Measurements from ENCODE around the gene AGO1.
"Not testable (repeated sequence)": the region's sequence is repeated elsewhere in the genome, so short reads cannot be mapped to it uniquely, and the experiment has no call there.

Gene AGO1

GRCh38 chr1:35925741-35926140 is 42.7 kb downstream of the AGO1 start:
- no peak for DNase-seq

DNA sequence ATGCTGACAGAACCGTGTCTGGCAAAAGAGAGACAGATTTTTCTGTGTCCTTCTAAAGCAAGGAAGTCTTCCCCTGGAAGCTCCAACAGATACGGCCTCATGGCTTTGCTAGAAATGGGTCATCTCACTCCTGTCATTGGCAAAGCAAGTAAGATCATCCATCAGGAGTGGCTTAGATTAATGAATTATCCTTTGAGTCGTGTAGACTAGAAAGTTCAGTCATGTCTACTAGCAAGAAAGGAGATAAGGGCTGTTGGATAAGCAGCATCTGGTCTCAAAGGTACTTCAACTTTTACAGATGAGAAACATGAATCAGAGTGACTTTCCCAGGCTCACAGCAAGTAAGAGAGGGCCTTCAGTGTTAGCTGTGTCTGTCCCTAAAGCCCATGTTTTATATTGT is 44.5 kb downstream of the AGO1 start:
- no peak for DNase-seq

DNA sequence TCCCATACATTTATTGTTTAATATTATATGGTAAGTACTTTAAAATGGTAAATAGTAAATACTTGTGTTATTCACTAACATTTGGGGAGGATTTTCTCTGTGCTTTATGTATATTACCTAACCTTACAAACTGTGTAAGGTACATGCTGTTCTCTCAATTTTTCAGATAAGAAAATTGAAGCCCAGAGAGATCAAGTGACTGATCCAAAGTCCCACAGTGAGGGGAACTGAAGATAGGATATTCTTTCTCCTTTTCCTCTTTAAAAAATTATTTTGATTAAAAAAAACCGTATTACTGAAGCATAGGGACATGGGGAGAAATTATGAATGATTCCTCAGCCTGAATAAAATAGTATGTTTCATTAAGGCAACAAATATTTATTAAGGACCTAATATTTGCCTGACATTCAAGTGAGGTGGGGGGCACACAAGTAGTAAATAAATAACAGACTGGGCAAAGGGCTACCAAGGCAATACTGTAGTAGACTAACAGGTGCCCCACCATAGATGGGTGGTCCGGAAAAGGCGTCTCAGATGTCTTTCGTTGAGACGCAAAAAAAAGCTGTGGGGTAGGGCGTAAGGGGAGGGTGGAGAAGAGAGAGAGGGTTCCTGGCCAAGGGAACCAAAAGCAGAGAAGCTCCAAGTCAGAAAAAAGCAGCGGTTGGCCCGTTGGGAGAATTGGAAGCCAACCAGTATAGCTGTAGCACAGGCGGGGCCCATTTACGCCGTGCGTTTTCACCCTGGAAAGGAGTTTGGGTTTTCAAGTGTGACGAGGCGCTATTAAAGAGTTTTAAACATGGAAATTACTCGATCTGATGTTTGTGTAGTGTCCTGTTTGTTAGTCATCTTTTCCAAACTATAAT is 47.0 kb downstream of the AGO1 start:
- no peak for DNase-seq

GRCh38 chr1:35930593-35931445 is 47.8 kb downstream of the AGO1 start, which contains the start of gene AGO3:
AGO3 (plus strand) TSS chr1:35931105; CDS start chr1:35931427, 322 bp downstream.
- peak; percentile 9 for DNase-seq

DNA sequence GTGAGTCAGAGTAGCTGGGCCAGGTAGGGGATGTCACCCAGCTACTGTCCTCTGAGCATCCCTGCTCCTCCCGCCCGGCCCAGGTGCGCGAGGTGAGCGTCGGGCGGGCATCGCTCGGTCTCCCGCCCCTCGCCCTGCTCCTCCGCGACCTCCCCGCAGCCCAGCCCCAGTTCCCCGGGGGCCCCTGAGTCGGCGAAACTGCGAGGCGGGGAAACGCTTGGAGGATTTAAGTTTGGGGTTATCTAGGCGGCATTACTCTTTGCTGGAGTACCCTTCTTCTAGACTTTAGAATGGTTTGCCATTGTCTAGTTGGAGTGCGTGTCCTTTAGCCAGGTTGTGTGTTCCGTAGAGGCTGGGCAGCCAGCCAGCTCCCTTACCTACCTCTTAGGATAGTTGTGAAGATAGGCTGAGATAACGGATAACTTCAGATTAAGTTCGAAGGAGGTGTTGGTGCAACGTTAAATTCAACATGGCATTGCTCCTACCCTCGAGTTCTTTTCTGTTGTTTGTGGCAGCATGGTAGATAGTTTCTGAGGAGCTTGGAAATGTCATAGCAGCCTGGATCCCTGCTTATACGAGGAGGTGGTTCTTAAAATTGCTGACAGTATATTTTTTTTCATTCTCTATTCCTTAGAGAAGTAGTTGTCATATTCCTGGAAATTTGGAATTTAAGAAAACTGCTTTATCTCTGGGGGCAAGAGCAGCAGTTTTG is 48.6 kb downstream of the AGO1 start:
- DNase-seq, result no peak

DNA sequence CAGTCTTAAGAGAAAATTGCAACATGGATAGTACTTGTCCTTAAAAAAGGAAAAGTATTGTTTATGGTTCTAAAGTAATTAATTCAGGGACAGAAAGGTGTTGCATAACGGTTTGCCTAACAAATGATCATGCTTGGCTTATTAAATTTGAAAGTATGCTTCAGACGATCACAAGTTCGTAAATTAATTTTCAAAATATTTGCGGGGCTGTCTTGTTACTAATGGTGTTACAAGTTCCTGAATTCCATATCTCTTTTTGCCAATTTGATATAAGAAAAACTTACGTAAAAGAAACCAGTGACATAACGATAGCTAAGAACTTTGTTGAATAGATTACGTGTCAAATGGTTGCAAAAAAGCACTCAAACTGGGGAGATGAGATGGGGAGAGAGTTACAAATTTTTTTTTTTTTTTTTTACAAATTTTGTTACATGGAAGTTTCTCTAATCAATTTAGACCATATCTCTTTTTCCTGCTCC is 49.2 kb downstream of the AGO1 start:
- DNase-seq, result no peak

- no peak for DNase-seq
Observed at GRCh38 chr1:35932941-35933340, 49.9 kb downstream of the AGO1 start.

DNA sequence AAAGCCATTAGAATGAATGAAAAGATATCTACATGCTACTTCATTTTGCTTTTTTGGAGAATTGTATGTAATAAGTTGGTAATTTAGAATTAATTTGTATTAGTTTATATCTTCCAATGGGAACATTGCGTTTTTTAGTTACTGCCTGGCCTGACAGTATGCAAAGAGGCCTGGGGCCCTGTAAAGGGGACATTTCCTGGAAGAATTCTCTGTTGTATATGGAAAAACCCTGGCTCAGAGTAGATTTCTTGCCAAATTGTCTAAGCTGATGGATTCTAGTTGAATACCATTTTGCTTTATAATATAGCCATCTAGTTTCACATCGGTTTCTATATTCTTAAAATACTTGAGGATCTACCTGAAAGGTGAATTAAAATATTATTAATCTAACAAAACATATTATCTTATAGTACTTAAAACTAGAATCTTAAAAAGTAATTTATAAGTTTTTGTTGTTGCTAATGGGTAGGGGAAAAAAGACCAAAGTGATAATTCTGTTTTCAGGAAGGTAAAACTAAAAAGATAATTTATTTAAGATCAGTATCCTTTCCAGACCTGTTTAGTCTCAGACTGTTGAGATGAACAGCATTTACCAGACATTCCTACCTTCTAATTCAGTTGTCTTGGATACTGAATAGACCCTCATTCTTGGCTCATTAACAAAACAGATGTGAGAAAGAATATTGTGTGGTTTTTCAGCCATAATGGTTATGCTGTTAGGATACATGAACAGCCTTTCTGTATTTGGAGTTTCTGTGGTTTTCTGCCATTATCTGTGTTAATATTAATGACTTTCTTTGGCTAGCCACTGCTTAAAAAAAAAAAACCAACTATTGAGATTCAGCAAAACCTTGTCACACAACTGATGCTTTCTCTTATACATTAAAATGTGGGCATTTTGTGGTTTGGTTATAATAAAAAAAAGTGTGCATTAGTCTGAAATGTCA is 52.7 kb downstream of the AGO1 start:
- DNase-seq, result no peak

DNA sequence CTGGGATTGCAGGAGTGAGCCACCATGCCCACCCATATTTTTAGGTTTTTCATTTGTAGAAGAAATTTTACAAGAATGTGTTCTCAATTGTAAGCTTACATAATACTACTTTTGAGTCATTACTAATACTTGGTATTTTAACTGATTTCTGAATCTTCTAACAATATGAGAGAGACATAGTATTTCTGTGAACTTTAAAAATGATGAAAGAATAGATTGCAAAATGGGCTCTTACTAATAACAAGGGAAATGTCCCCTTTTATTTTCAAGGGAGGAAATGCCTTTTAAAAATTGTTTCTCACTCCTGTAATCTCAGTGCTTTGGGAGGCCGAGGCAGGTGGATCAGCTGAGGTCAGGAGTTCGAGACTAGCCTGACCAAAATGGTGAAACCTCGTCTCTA is 53.8 kb downstream of the AGO1 start:
- no peak for DNase-seq

GRCh38 chr1:35939484-35939883 is 56.5 kb downstream of the AGO1 start:
- no peak for DNase-seq

GRCh38 chr1:35945327-35945726 is 62.3 kb downstream of the AGO1 start:
- DNase-seq, result no peak

DNA sequence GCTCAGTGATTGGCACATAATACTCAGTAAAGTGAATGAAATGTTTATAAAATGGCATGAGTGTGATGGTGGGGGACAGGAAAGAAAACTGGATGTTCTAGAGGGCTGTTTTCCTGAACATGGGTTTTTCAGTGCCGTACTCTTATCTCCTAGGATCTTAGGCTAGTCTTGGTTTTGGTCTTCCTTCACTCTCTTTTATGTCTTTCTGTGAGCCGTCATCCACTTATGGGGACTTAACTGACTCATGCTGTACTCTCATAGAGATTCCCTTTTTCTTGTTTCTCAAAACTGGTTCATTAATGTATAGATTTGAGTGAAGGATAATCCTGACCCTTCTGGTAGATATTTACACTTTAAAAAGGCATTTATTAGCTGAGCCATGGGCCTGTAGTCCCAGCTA is 64.5 kb downstream of the AGO1 start:
- DNase-seq, result no peak

DNA sequence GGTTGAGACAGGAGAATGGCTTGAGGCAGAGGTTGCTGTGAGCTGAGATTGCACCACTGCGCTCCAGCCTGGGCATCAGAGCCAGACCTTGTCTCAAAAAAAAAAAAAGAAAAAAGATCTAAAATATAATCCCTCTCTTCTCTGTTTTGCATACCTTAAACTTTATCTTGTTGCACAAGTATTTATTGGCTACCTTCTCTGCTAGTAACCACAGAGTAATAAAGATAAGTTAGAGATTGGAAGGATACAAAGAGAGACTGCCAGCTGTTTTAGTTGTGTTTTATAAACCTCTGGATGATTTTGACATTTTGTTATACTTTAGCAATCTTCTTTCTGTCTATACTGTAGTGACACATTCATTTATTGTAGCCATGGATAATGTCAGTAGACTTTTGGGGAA is 75.5 kb downstream of the AGO1 start:
- DNase-seq, result no peak

- no peak for DNase-seq
Observed at GRCh38 chr1:35959304-35959703, 76.3 kb downstream of the AGO1 start.

DNA sequence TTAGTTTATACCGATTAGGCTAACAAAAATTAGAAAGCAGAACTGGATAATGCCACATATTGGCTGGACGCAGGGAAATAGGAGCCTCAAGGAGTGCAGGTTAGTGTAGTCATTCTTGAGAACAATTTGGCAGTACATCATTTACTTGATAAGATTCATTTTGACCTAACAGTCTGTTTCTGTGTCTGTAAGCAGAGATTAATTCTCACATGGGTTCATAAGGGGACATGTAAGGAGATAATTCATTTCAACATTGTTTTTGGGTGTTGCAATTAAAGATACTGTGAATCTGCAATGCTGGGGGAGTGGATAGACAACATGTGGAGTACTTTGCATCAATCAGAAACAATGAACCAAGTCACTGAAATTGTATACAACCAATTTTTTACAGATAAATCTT is 79.9 kb downstream of the AGO1 start:
- DNase-seq, result no peak

- DNase-seq, result not testable (repeated sequence)
Observed at GRCh38 chr1:35964277-35964676, 81.3 kb downstream of the AGO1 start.

- DNase-seq, result no peak
Observed at GRCh38 chr1:35968396-35968795, 85.4 kb downstream of the AGO1 start.

DNA sequence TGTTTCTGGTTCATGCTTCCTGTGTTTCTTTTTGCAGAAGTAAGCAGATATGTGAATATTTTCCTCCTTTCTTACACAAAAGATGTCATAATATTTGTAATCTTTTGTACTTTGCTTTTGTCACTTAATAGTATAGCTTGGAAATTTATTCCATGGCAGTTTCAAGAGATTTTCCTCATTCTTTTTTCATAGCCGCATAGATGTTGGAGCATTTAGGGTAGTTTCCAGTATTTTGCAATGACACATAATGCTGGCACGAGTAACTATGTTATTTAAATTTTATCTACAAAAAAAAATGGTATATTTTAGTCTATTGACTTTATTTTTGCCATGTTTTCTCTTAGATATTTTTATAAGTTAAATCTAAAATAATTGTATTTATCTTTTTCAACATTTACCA is 88.6 kb downstream of the AGO1 start:
- DNase-seq, result no peak

DNA sequence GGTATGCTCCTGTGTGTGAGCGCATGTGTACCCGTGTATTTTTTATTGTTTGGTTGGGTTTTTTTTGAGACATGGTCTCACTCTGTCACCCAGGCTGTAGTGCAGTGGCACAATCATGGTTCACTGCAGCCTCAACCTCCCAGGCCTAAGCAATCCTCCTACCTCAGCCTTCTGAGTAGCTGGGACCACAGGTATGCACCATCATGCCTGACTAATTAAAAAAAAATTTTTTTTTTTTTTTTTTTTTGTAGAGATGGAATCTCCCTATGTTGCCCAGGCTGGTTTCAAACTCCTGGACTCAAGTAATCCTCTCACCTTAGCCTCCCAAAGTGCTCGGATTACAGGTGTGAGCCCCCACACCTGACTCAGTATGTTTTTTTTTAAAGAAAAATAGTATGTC is 89.6 kb downstream of the AGO1 start:
- DNase-seq, result not testable (repeated sequence)

DNA sequence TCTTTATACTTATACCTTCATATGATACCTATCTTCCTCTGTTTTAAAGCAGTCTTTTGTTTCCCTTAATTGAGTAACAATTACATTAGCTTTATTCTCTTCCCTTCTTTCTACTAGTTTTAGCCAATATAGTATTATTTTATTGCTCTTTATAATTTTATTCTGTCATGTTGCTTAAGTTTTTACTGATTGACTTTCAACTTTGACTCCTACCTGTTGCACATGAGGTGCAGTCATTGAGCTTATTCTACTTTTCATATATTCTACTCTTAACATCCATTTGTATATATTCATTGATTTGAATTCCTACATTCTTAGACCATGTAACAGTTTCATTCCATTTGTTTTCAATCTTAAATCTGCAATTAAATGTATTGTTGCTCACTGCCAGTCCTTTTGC is 97.1 kb downstream of the AGO1 start:
- DNase-seq, result no peak
